KMS-11 (cell line): ENCODE data around the gene DENND1A.

Experiments used
- H2AFZ ChIP-seq: fragments of 200-600 bp; sonication (generic); 2 replicates; pipeline ENCODE4 v1.6.1; 2016; ENCODE audit warnings: antibody characterized with exemption, mixed run types, low read depth
- H3K27ac ChIP-seq: fragments of 200-600 bp; sonication (generic); 2 replicates; pipeline ENCODE4 v1.6.1; 2016; ENCODE audit warnings: mild to moderate bottlenecking, mixed run types
- H3K27me3 ChIP-seq: fragments of 200-600 bp; sonication (generic); 2 replicates; pipeline ENCODE4 v1.6.1; 2017; ENCODE audit warnings: mild to moderate bottlenecking, low read depth, mixed run types, moderate library complexity; ENCODE audit not compliant: insufficient read depth
- H3K36me3 ChIP-seq: fragments of 200-600 bp; sonication (generic); 2 replicates; pipeline ENCODE4 v1.6.1; 2017; ENCODE audit warnings: mild to moderate bottlenecking, mixed run types; ENCODE audit not compliant: insufficient read depth
- H3K4me1 ChIP-seq: fragments of 200-600 bp; sonication (generic); 2 replicates; pipeline ENCODE4 v1.6.1; 2016; ENCODE audit warnings: mild to moderate bottlenecking, low read depth, mixed run types; ENCODE audit not compliant: poor library complexity, severe bottlenecking
- H3K4me2 ChIP-seq: fragments of 200-600 bp; sonication (generic); 2 replicates; pipeline ENCODE4 v1.7.0; 2016; ENCODE audit warnings: mild to moderate bottlenecking, mixed run types
- H3K4me3 ChIP-seq: fragments of 200-600 bp; sonication (generic); IDR thresholded peaks from 2 replicates; pipeline ENCODE4 v1.6.1; 2017; ENCODE audit warnings: low read depth, low read length, mixed read lengths; ENCODE audit not compliant: insufficient read depth
- H3K79me2 ChIP-seq: fragments of 200-600 bp; sonication (generic); 2 replicates; pipeline ENCODE4 v1.6.1; 2016; ENCODE audit warnings: low read depth, mixed run types; ENCODE audit not compliant: insufficient read depth
- H3K9ac ChIP-seq: fragments of 200-600 bp; sonication (generic); 2 replicates; pipeline ENCODE4 v1.6.1; 2016; ENCODE audit warnings: mild to moderate bottlenecking, mixed run types
- H4K20me1 ChIP-seq: fragments of 200-600 bp; sonication (generic); 2 replicates; pipeline ENCODE4 v1.6.1; 2016; ENCODE audit warnings: mild to moderate bottlenecking, mixed run types; ENCODE audit not compliant: insufficient read depth
- CTCF ChIP-seq: fragments of 200-600 bp; sonication (generic); conservative IDR thresholded peaks from 2 replicates; pipeline ENCODE4 v1.6.1; 2017; ENCODE audit warnings: low read depth, mild to moderate bottlenecking, antibody characterized with exemption, low read length, moderate library complexity, mixed read lengths

Gene DENND1A

GRCh38 chr9:123715258-123715657 lies 214.7 kb downstream of the DENND1A start:
- Histone ChIP-seq H4K20me1 (no peaks in the 10 kb centered on the region), H2AFZ (no peak overlapping the region), H3K79me2 (0 out of 2 replicates have a peak, but pooled peaks cover 3% of the 10 kb centered on the region), H3K27me3 (no peaks in the 10 kb centered on the region), H3K4me3 (no peak overlapping the region), H3K9ac (no peak overlapping the region), H3K4me1 (peaks cover 7% of the 10 kb centered on the region), H3K36me3 (no peaks in the 10 kb centered on the region), H3K27ac (no peak overlapping the region), H3K4me2 (no peak overlapping the region)
- TF ChIP-seq CTCF = no peak

- TF ChIP-seq CTCF = no peak
Measured at GRCh38 chr9:123713282-123713681, 216.6 kb downstream of the DENND1A start.

GRCh38 chr9:123712399-123712798 lies 217.5 kb downstream of the DENND1A start:
- Histone ChIP-seq H3K36me3 (no peaks in the 10 kb centered on the region), H3K27ac (no peak overlapping the region), H3K4me2 (no peak overlapping the region), H3K79me2 (0 out of 2 replicates have a peak, but pooled peaks cover 3% of the 10 kb centered on the region), H3K9ac (no peak overlapping the region), H4K20me1 (no peaks in the 10 kb centered on the region), H2AFZ (no peak overlapping the region), H3K4me3 (no peak overlapping the region), H3K4me1 (peaks cover 8% of the 10 kb centered on the region), H3K27me3 (no peaks in the 10 kb centered on the region)
- TF ChIP-seq CTCF = no peak

More at GRCh38 chr9:123713282-123713681, 216.6 kb downstream of the DENND1A start:
- Histone ChIP-seq H3K9ac (no peak overlapping the region), H3K27me3 (no peaks in the 10 kb centered on the region), H3K36me3 (no peaks in the 10 kb centered on the region), H2AFZ (no peak overlapping the region), H3K4me3 (no peak overlapping the region), H3K4me1 (peaks cover 8% of the 10 kb centered on the region), H3K27ac (no peak overlapping the region), H3K4me2 (no peak overlapping the region), H3K79me2 (0 out of 2 replicates have a peak, but pooled peaks cover 3% of the 10 kb centered on the region), H4K20me1 (no peaks in the 10 kb centered on the region)

GRCh38 chr9:123710299-123710698 lies 219.6 kb downstream of the DENND1A start:
- Histone ChIP-seq H3K36me3 (no peaks in the 10 kb centered on the region), H4K20me1 (no peaks in the 10 kb centered on the region), H3K9ac (no peak overlapping the region), H3K4me3 (no peak overlapping the region), H3K27me3 (no peaks in the 10 kb centered on the region), H2AFZ (no peak overlapping the region), H3K4me1 (peaks cover 8% of the 10 kb centered on the region), H3K27ac (no peak overlapping the region), H3K79me2 (0 out of 2 replicates have a peak, but pooled peaks cover 3% of the 10 kb centered on the region), H3K4me2 (no peak overlapping the region)
- no peak for TF ChIP-seq CTCF
